ENCODE results near the gene GRXCR2.

DNA sequence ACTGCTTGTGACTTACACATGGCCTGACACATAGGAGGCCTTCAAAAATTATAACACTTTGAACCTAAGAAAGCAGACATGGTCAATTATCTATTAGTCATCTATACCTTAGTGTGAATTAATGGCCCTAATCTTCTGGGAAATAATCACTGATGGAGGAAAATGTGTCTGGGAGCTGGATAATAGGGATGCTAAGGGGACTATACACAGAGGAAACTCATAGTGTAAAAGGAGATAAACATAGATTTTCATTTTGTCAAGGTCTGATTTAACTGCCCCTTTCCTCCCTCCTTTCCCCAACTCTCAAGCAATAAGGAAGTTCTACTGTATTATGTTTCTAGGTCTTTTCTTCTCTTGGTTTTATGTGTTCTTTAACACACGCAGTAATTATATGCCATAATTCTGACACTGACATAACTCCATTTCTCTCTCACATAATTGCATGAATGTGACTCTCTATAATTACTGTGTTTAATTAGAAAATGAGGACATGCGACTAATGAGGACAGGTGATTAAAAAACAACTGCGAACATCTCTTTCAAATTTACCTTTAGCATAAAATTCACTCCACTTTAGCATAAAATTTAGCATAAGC, 18.9 kb downstream of the GRXCR2 start:
- TF ChIP-seq, protein P1, sequence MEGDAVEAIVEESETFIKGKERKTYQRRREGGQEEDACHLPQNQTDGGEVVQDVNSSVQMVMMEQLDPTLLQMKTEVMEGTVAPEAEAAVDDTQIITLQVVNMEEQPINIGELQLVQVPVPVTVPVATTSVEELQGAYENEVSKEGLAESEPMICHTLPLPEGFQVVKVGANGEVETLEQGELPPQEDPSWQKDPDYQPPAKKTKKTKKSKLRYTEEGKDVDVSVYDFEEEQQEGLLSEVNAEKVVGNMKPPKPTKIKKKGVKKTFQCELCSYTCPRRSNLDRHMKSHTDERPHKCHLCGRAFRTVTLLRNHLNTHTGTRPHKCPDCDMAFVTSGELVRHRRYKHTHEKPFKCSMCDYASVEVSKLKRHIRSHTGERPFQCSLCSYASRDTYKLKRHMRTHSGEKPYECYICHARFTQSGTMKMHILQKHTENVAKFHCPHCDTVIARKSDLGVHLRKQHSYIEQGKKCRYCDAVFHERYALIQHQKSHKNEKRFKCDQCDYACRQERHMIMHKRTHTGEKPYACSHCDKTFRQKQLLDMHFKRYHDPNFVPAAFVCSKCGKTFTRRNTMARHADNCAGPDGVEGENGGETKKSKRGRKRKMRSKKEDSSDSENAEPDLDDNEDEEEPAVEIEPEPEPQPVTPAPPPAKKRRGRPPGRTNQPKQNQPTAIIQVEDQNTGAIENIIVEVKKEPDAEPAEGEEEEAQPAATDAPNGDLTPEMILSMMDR (IDR thresholded peaks at IDR 0.05 in 8 of 11, conservative IDR thresholded peaks at IDR 0.05 in 3 of 11) = no peak
- no peak for TF ChIP-seq POLR2A (IDR thresholded peaks at IDR 0.05)
- TF ChIP-seq POLR2AphosphoS5 (IDR thresholded peaks at IDR 0.05) = no peak

All from spleen (tissue), 7 donors.